Left hindlimb (tissue), 1 donor: Measurements from ENCODE around the gene MSS51.
"Not testable (repeated sequence)": the region's sequence is repeated elsewhere in the genome, so short reads cannot be mapped to it uniquely, and the experiment has no call there.

Experiments used
- DNase-seq: peaks from one replicate; pipeline ENCODE4 v3.0.0-alpha.2; 2018

MSS51 gene

GRCh38 chr10:73413528-73414229 lies 19.7 kb downstream of the MSS51 start, which contains the start of gene ANXA7:
Gene ANXA7 (minus strand): TSS chr10:73414058. CDS start chr10:73400856, 13,202 bp downstream.
- DNase-seq: peak; percentile 94

GRCh38 chr10:73413108-73413527 lies 20.2 kb downstream of the MSS51 start:
- peak; percentile 34 for DNase-seq

- DNase-seq: no peak
Observed at GRCh38 chr10:73410897-73411296, 22.5 kb downstream of the MSS51 start.

- no peak for DNase-seq
Observed at GRCh38 chr10:73408978-73409521, 24.3 kb downstream of the MSS51 start.

GRCh38 chr10:73408061-73408460 lies 25.3 kb downstream of the MSS51 start:
- no peak for DNase-seq

- DNase-seq: no peak
Observed at GRCh38 chr10:73407495-73407894, 25.9 kb downstream of the MSS51 start.

GRCh38 chr10:73406846-73407245 lies 26.5 kb downstream of the MSS51 start:
- no peak for DNase-seq

GRCh38 chr10:73405556-73405955 lies 27.8 kb downstream of the MSS51 start:
- no peak for DNase-seq

- DNase-seq: no peak
Observed at GRCh38 chr10:73404690-73405089, 28.7 kb downstream of the MSS51 start.

- no peak for DNase-seq
Observed at GRCh38 chr10:73401636-73402035, 31.7 kb downstream of the MSS51 start.

- no peak for DNase-seq
Observed at GRCh38 chr10:73399063-73399462, 34.3 kb downstream of the MSS51 start.

- no peak for DNase-seq
Observed at GRCh38 chr10:73398024-73398423, 35.3 kb downstream of the MSS51 start.

GRCh38 chr10:73394325-73394724 lies 39.0 kb downstream of the MSS51 start:
- DNase-seq: not testable (repeated sequence)

- DNase-seq: no peak
Observed at GRCh38 chr10:73388228-73388627, 45.1 kb downstream of the MSS51 start.

GRCh38 chr10:73386583-73386982 lies 46.8 kb downstream of the MSS51 start:
- no peak for DNase-seq

GRCh38 chr10:73379064-73379748 lies 54.2 kb downstream of the MSS51 start:
- DNase-seq: no peak

GRCh38 chr10:73376679-73377078 lies 56.7 kb downstream of the MSS51 start:
- no peak for DNase-seq
